Measurements from ENCODE around the gene ERMARD. TPM values are rescaled to one million over a fixed set of nuclear protein-coding genes. Genes with fewer than 3 reads are reported as not detected.

Gene ERMARD
- 18.7 and 19.0 TPM in 2 replicates for total RNA-seq

GRCh38 chr6:169751242-169752073 lies at the start of gene ERMARD, which contains the start of gene DYNLT2:
ERMARD (plus strand) TSS chr6:169751622; CDS start chr6:169751658, 36 bp downstream.
DYNLT2 (minus strand) TSS chr6:169751572; CDS start chr6:169751458, 114 bp downstream.

GRCh38 chr6:169701954-169702839 lies 49.2 kb upstream of the ERMARD start, which contains the start of the genes C6orf120 and WDR27:
C6orf120 (plus strand) TSS chr6:169702126; CDS start chr6:169702460, 334 bp downstream.
WDR27 (minus strand) TSS chr6:169702029; CDS start chr6:169689005, 13,024 bp downstream.

DNA sequence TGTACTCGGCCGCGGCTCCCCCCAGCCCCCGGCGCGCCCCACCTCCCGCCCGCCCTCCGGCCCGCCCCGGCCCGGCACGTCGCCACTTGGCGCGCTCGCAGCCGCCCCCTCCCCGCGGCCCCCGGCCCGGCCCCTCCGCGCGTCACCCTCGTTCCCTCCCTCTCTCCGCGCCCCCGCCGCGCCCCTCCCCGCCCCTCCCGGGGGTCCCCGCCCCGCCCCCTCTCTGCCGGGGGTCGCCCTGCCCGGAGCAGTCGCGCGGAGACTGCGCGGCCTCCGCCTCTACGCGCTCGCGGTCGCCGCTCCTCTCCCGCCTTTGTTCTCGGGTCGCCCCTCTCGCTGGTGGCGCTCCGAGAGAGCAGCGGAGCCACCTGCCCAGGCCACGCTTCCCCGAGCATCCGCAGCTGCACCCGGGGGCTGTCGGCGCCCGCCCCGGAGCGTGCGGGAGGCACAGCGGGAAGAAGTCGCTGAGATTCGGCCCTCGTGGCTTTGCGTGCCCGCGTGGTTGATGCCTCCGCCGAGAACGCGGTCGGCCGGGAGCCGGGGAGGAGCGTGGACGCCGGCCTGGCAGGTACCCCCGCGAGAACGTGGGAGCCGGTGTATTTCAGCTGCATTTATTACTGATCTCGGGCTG lies 26.8 kb upstream of the ERMARD start, which contains the start of gene PHF10:
PHF10 (minus strand) TSS at position 7 of the 631 bp plus-strand sequence. CDS start 569 bp downstream, outside the sequence.

Other genes starting within 250 kb of the ERMARD start
- gene WDR27, start 49.6 kb upstream of the ERMARD start, total RNA-seq: 22.4 and 27.6 TPM in 2 replicates
- 38.9 and 47.3 TPM in 2 replicates for gene C6orf120, start 49.5 kb upstream of the ERMARD start, total RNA-seq
- 8.1 and 8.8 TPM in 2 replicates for gene PHF10, start 27.1 kb upstream of the ERMARD start, total RNA-seq
- 0.37 and 0.98 TPM in 2 replicates for gene DYNLT2, start 50 bp upstream of the ERMARD start, total RNA-seq